ENCODE measurements around the gene ASB11. TPM values are rescaled to one million over a fixed set of nuclear protein-coding genes. Genes with fewer than 3 reads are reported as not detected.

The ASB11 gene
- total RNA-seq, 2 donors from 2014 or later, result 0.52 TPM; not detected in 1

DNA sequence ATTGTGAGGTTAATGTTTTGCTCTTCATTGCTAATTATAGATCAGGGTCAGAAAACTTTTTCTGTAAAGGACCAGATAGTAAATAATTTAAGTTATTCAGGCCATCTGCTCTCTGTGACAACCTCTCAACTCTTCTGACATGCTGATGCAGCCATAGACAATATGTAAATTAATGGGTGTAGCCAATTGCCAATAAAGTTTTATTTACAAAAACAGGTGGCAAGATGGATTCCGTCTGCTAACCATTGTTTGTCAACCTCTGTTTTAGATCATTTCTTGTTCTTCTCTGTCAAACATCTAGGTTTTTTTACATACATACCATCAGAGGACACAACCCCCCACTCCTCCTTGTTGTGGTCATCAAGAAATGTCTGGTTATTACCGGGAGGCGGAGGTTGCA, 79.3 kb downstream of the ASB11 start:
- ATAC-seq (no peak), DNase-seq (no peak)
- H3K27me3 ChIP-seq, result no peaks in the 10 kb centered on the region
- H3K4me3 ChIP-seq, result no peak overlapping the region
- H3K27ac ChIP-seq, result no peak overlapping the region
- no peaks in the 10 kb centered on the region for H3K4me1 ChIP-seq
- TF ChIP-seq, protein P1, sequence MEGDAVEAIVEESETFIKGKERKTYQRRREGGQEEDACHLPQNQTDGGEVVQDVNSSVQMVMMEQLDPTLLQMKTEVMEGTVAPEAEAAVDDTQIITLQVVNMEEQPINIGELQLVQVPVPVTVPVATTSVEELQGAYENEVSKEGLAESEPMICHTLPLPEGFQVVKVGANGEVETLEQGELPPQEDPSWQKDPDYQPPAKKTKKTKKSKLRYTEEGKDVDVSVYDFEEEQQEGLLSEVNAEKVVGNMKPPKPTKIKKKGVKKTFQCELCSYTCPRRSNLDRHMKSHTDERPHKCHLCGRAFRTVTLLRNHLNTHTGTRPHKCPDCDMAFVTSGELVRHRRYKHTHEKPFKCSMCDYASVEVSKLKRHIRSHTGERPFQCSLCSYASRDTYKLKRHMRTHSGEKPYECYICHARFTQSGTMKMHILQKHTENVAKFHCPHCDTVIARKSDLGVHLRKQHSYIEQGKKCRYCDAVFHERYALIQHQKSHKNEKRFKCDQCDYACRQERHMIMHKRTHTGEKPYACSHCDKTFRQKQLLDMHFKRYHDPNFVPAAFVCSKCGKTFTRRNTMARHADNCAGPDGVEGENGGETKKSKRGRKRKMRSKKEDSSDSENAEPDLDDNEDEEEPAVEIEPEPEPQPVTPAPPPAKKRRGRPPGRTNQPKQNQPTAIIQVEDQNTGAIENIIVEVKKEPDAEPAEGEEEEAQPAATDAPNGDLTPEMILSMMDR (IDR thresholded peaks at IDR 0.05), result no peak
- no peak for TF ChIP-seq POLR2A (IDR thresholded peaks at IDR 0.05)
- intact Hi-C loops (cut with DNase I), result no loop called here
- no peaks in the 10 kb centered on the region for H3K9me3 ChIP-seq
- 88 to 92% methylated on average over 3 of the region's 3 CpGs for WGBS, 2 donors
- H3K36me3 ChIP-seq (replicated peaks in 1 of 2; ENCODE audit: insufficient read depth in 1 of 2, low read depth in 2 of 2), result no peaks in the 10 kb centered on the region

DNA sequence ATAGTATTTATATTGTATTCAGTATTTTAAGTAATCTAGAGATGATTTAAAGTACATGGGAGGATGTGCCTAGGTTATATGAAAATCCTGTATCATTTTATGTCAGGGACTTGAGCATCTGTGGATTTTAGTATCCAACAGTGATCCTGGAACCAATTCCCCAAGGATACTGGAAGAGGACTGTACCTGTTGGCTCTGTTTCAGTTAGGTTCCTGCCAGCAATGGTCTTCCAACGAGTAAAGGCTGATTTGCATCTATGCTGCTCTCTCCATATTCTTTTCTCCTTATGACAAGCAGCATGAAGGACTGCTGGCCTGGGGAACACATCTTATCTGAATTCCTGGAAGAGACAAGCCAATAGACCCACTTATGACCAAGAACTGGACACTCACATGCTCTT, 80.4 kb downstream of the ASB11 start:
- Histone ChIP-seq H3K4me1 (no peaks in the 10 kb centered on the region), H3K27ac (no peak overlapping the region), H3K4me3 (no peak overlapping the region), H3K27me3 (no peaks in the 10 kb centered on the region), H3K36me3 (replicated peaks in 1 of 2; ENCODE audit: insufficient read depth in 1 of 2, low read depth in 2 of 2) (no peaks in the 10 kb centered on the region), H3K9me3 (no peaks in the 10 kb centered on the region)
- intact Hi-C loops (cut with DNase I), result no loop called here
- ATAC-seq (no peak), DNase-seq (no peak)
- TF ChIP-seq, protein P1 (IDR thresholded peaks at IDR 0.05), result no peak
- no peak for TF ChIP-seq POLR2A (IDR thresholded peaks at IDR 0.05)
- WGBS, 2 donors, result 38 to 50% methylated on average over 1 of the region's 1 CpG

- ATAC-seq (no peak), DNase-seq (no peak)
- TF ChIP-seq, protein P1 (IDR thresholded peaks at IDR 0.05), result no peak
- TF ChIP-seq POLR2A (IDR thresholded peaks at IDR 0.05), result no peak
- WGBS, 2 donors, result 78 to 82% methylated on average over 3 of the region's 3 CpGs
- Histone ChIP-seq H3K27ac (no peak overlapping the region), H3K4me3 (no peak overlapping the region), H3K4me1 (no peaks in the 10 kb centered on the region), H3K27me3 (no peaks in the 10 kb centered on the region), H3K36me3 (replicated peaks in 1 of 2; ENCODE audit: insufficient read depth in 1 of 2, low read depth in 2 of 2) (no peaks in the 10 kb centered on the region), H3K9me3 (no peaks in the 10 kb centered on the region)
- intact Hi-C loops (cut with DNase I), result no loop called here
Measured at GRCh38 chrX:15233416-15234015, 81.9 kb downstream of the ASB11 start.

Other genes starting within 250 kb of the ASB11 start
- 1 to 10 TPM; 1.6 to 4.9 TPM for gene ASB9, start 45.6 kb downstream of the ASB11 start, total RNA-seq
- 10 to 100 TPM in 1 of 2 donors, 1 to 10 TPM in 1; 9.3 to 24.7 TPM for gene PIGA, start 19.9 kb upstream of the ASB11 start, total RNA-seq
- under 1 TPM in 1 of 2 donors, not detected in 1; 0.66 TPM for gene VEGFD, start 68.8 kb upstream of the ASB11 start, total RNA-seq
- gene PIR, start 177.7 kb upstream of the ASB11 start, total RNA-seq, result 1 to 10 TPM; 3.9 to 5.3 TPM
- gene BMX, start 185.2 kb upstream of the ASB11 start, total RNA-seq, result under 1 TPM in 1 of 2 donors, not detected in 1; 0.52 TPM